GM12892 (cell line): ENCODE measurements around the gene SART1.
A peak's percentile ranks its signal among the peaks of the same experiment; 100 is the strongest.

Experiments used
- POLR2A ChIP-seq: IDR thresholded peaks from 2 replicates; pipeline ENCODE4 v1.6.1; 2011; ENCODE audit warnings: low read depth, low read length, control low read depth
- POLR2AphosphoS5 ChIP-seq: IDR thresholded peaks from 2 replicates; pipeline ENCODE4 v1.6.1; 2011; ENCODE audit warnings: low read depth, low read length, control low read depth
- TAF1 ChIP-seq: IDR thresholded peaks from 2 replicates; pipeline ENCODE4 v1.6.1; 2011; ENCODE audit warnings: low read depth, mild to moderate bottlenecking, control low read depth, low read length, borderline replicate concordance

DNA sequence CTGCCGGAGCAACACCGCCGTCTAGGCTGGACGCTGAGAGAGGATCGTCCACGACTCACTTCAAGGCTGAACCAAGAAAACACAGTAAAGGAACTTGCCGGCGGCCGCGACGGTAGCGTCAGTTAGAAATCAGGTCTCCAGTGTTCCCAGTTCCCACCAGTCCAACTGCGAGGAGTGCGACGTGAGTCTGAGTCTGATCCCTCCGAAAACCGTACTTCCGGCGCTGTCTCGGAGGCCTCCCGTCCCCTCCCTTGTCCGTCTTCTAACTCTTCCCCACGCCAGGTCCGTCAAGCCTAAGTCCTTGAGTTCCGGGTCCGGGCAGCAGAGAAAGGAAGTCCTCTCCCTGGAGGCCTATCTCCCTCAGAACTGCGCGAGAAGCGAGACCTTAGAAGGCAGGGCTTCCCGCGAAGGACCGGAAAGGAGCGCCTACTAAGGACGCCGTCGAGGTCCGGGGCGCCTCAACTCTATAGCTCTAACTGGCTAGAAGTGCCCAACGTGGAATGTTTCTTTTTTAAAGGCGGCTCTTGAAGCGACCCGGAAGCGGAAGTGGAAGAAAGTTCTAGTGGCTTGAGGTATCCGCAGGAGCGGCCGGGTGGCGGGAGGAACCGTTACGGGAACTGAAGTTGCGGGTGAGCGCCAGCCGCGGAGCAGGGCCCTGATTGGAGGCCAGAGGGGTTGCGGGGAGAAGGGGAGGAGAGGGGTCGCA is 40.6 kb downstream of the SART1 start, which contains the start of the genes BANF1 and EIF1AD:
- TF ChIP-seq POLR2A, result peak; percentile 87
- peak; percentile 92 for TF ChIP-seq TAF1
- TF ChIP-seq POLR2AphosphoS5, result peak; percentile 91
